WTC11 (cell line): ENCODE measurements around the gene LAIR2. TPM values are rescaled to one million over a fixed set of nuclear protein-coding genes. Genes with fewer than 3 reads are reported as not detected.

Experiments
- ATF6 ChIP-seq: sonication (generic); formaldehyde crosslinking; IDR thresholded peaks from 2 replicates; pipeline ENCODE4 v1.8.1; 2023; ENCODE audit warnings: mild to moderate bottlenecking, missing genetic modification reagents
- ELF4 ChIP-seq: sonication (generic); formaldehyde crosslinking; IDR thresholded peaks from 2 replicates; pipeline ENCODE4 v1.8.1; 2022; ENCODE audit warnings: low read depth, mild to moderate bottlenecking, moderate library complexity, missing genetic modification reagents
- ERG ChIP-seq: fragments of 250-450 bp; sonication (Bioruptor Pico); IDR thresholded peaks from 2 replicates; pipeline ENCODE4 v1.8.0; 2021; ENCODE audit warnings: mild to moderate bottlenecking
- ETV6 ChIP-seq: sonication (generic); formaldehyde crosslinking; IDR thresholded peaks from 2 replicates; pipeline ENCODE4 v1.8.1; 2022; ENCODE audit warnings: mild to moderate bottlenecking, missing genetic modification reagents
- FOXK1 ChIP-seq: sonication (generic); formaldehyde crosslinking; IDR thresholded peaks from 2 replicates; pipeline ENCODE4 v1.8.0; 2022; ENCODE audit warnings: mild to moderate bottlenecking, moderate library complexity, missing genetic modification reagents
- FOXP1 ChIP-seq: sonication (generic); formaldehyde crosslinking; IDR thresholded peaks from 2 replicates; pipeline ENCODE4 v1.8.0; 2022; ENCODE audit warnings: missing genetic modification reagents, mild to moderate bottlenecking, moderate library complexity, borderline replicate concordance
- NFE2L1 ChIP-seq: sonication (generic); formaldehyde crosslinking; IDR thresholded peaks from 2 replicates; pipeline ENCODE4 v1.8.1; 2023; ENCODE audit warnings: missing genetic modification reagents
- NFYB ChIP-seq: sonication (generic); formaldehyde crosslinking; conservative IDR thresholded peaks from 2 replicates; pipeline ENCODE4 v1.8.0; 2022; ENCODE audit warnings: low read depth, missing genetic modification reagents
- NR2C2 ChIP-seq: sonication (generic); formaldehyde crosslinking; IDR thresholded peaks from 2 replicates; pipeline ENCODE4 v1.8.0; 2022; ENCODE audit warnings: mild to moderate bottlenecking, missing genetic modification reagents
- SMAD4 ChIP-seq: sonication (generic); formaldehyde crosslinking; IDR thresholded peaks from 2 replicates; pipeline ENCODE4 v1.8.0; 2022; ENCODE audit warnings: mild to moderate bottlenecking, missing genetic modification reagents
- TEAD4 ChIP-seq: sonication (generic); formaldehyde crosslinking; IDR thresholded peaks from 2 replicates; pipeline ENCODE4 v1.8.0; 2022; ENCODE audit warnings: mild to moderate bottlenecking, missing genetic modification reagents
- USF2 ChIP-seq: sonication (generic); formaldehyde crosslinking; IDR thresholded peaks from 2 replicates; pipeline ENCODE4 v1.8.1; 2023; ENCODE audit warnings: mild to moderate bottlenecking, missing genetic modification reagents, moderate library complexity
- ZBTB21 ChIP-seq: sonication (generic); formaldehyde crosslinking; IDR thresholded peaks from 2 replicates; pipeline ENCODE4 v1.8.1; 2023; ENCODE audit warnings: mild to moderate bottlenecking, missing genetic modification reagents, borderline replicate concordance
- ZSCAN18 ChIP-seq: fragments of 250-450 bp; sonication (Bioruptor Pico); IDR thresholded peaks from 2 replicates; pipeline ENCODE4 v2.1.2; 2022; ENCODE audit warnings: mild to moderate bottlenecking, moderate library complexity
- total RNA-seq: library from RNA; stranded (reverse); gene quantifications from 3 replicates; pipeline ENCODE4 v1.2.3, GENCODE V29; 2021
- TF ChIP-seq, protein P1 (sequence below): sonication (generic); formaldehyde crosslinking; IDR thresholded peaks from 2 replicates; pipeline ENCODE4 v1.8.0; 2023; ENCODE audit warnings: missing genetic modification reagents, mild to moderate bottlenecking, borderline replicate concordance
- TF ChIP-seq, protein P2 (sequence below): fragments of 250-450 bp; sonication (Bioruptor Pico); IDR thresholded peaks from 2 replicates; pipeline ENCODE4 v1.9.0; 2021; ENCODE audit warnings: mild to moderate bottlenecking
- TF ChIP-seq, protein P3 (sequence below): sonication (generic); formaldehyde crosslinking; conservative IDR thresholded peaks from 2 replicates; pipeline ENCODE4 v1.8.1; 2023; ENCODE audit warnings: mild to moderate bottlenecking, low read depth, missing genetic modification reagents, moderate library complexity
- TF ChIP-seq, protein P4 (sequence below): sonication (generic); formaldehyde crosslinking; IDR thresholded peaks from 2 replicates; pipeline ENCODE4 v1.8.0; 2022; ENCODE audit warnings: mild to moderate bottlenecking, missing genetic modification reagents
- TF ChIP-seq, protein P5 (sequence below): sonication (generic); formaldehyde crosslinking; IDR thresholded peaks from 2 replicates; pipeline ENCODE4 v1.8.0; 2022; ENCODE audit warnings: mild to moderate bottlenecking, missing genetic modification reagents

The LAIR2 gene
- total RNA-seq, 1 experiment from 2014 or later = not detected

GRCh38 chr19:54464630-54465425, 37.8 kb upstream of the LAIR2 start (continued):
- TF ChIP-seq, protein P1, sequence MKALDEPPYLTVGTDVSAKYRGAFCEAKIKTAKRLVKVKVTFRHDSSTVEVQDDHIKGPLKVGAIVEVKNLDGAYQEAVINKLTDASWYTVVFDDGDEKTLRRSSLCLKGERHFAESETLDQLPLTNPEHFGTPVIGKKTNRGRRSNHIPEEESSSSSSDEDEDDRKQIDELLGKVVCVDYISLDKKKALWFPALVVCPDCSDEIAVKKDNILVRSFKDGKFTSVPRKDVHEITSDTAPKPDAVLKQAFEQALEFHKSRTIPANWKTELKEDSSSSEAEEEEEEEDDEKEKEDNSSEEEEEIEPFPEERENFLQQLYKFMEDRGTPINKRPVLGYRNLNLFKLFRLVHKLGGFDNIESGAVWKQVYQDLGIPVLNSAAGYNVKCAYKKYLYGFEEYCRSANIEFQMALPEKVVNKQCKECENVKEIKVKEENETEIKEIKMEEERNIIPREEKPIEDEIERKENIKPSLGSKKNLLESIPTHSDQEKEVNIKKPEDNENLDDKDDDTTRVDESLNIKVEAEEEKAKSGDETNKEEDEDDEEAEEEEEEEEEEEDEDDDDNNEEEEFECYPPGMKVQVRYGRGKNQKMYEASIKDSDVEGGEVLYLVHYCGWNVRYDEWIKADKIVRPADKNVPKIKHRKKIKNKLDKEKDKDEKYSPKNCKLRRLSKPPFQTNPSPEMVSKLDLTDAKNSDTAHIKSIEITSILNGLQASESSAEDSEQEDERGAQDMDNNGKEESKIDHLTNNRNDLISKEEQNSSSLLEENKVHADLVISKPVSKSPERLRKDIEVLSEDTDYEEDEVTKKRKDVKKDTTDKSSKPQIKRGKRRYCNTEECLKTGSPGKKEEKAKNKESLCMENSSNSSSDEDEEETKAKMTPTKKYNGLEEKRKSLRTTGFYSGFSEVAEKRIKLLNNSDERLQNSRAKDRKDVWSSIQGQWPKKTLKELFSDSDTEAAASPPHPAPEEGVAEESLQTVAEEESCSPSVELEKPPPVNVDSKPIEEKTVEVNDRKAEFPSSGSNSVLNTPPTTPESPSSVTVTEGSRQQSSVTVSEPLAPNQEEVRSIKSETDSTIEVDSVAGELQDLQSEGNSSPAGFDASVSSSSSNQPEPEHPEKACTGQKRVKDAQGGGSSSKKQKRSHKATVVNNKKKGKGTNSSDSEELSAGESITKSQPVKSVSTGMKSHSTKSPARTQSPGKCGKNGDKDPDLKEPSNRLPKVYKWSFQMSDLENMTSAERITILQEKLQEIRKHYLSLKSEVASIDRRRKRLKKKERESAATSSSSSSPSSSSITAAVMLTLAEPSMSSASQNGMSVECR = no peak
- TF ChIP-seq, protein P2, sequence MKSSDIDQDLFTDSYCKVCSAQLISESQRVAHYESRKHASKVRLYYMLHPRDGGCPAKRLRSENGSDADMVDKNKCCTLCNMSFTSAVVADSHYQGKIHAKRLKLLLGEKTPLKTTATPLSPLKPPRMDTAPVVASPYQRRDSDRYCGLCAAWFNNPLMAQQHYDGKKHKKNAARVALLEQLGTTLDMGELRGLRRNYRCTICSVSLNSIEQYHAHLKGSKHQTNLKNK (CRISPR knock-in tag) = no peak
- TF ChIP-seq ZBTB21 (CRISPR knock-in tag) (no peak), USF2 (CRISPR knock-in tag) (no peak), ZSCAN18 (no peak), FOXK1 (CRISPR knock-in tag) (peak; percentile 72), SMAD4 (CRISPR knock-in tag) (no peak), ATF6 (CRISPR knock-in tag) (no peak), ETV6 (CRISPR knock-in tag) (peak; percentile 63), ELF4 (CRISPR knock-in tag) (no peak), NR2C2 (CRISPR knock-in tag) (peak; percentile 69; the same call in 1 of the 2 replicates), NFYB (no peak), NFE2L1 (CRISPR knock-in tag) (0 out of 2 replicates have a peak, but pooled peaks have one; percentile 24), FOXP1 (peak; percentile 68; the same call in 1 of the 2 replicates), ERG (no peak), TEAD4 (CRISPR knock-in tag) (no peak)
- TF ChIP-seq, protein P3, sequence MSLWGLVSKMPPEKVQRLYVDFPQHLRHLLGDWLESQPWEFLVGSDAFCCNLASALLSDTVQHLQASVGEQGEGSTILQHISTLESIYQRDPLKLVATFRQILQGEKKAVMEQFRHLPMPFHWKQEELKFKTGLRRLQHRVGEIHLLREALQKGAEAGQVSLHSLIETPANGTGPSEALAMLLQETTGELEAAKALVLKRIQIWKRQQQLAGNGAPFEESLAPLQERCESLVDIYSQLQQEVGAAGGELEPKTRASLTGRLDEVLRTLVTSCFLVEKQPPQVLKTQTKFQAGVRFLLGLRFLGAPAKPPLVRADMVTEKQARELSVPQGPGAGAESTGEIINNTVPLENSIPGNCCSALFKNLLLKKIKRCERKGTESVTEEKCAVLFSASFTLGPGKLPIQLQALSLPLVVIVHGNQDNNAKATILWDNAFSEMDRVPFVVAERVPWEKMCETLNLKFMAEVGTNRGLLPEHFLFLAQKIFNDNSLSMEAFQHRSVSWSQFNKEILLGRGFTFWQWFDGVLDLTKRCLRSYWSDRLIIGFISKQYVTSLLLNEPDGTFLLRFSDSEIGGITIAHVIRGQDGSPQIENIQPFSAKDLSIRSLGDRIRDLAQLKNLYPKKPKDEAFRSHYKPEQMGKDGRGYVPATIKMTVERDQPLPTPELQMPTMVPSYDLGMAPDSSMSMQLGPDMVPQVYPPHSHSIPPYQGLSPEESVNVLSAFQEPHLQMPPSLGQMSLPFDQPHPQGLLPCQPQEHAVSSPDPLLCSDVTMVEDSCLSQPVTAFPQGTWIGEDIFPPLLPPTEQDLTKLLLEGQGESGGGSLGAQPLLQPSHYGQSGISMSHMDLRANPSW (CRISPR knock-in tag) = no peak
- TF ChIP-seq, protein P4, sequence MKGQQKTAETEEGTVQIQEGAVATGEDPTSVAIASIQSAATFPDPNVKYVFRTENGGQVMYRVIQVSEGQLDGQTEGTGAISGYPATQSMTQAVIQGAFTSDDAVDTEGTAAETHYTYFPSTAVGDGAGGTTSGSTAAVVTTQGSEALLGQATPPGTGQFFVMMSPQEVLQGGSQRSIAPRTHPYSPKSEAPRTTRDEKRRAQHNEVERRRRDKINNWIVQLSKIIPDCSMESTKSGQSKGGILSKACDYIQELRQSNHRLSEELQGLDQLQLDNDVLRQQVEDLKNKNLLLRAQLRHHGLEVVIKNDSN (CRISPR knock-in tag) = peak; percentile 24; the same call in 1 of the 2 replicates
- TF ChIP-seq, protein P5, sequence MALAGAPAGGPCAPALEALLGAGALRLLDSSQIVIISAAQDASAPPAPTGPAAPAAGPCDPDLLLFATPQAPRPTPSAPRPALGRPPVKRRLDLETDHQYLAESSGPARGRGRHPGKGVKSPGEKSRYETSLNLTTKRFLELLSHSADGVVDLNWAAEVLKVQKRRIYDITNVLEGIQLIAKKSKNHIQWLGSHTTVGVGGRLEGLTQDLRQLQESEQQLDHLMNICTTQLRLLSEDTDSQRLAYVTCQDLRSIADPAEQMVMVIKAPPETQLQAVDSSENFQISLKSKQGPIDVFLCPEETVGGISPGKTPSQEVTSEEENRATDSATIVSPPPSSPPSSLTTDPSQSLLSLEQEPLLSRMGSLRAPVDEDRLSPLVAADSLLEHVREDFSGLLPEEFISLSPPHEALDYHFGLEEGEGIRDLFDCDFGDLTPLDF (CRISPR knock-in tag) = 0 out of 2 replicates have a peak, but pooled peaks have one; percentile 31
